T follicular helper cell (primary cell): ENCODE results near the gene CRB3.
"Not testable (repeated sequence)": the region's sequence is repeated elsewhere in the genome, so short reads cannot be mapped to it uniquely, and the experiment has no call there.

Experiments
- DNase-seq: peaks from one replicate; pipeline ENCODE4 v3.0.0-alpha.2; 2020; ENCODE audit warnings: low read depth
- total RNA-seq, 2 experiments: gene quantifications; one replicate each; lab custom pipeline; 2026; lab: John Stamatoyannopoulos, UW

Gene CRB3, protein sequence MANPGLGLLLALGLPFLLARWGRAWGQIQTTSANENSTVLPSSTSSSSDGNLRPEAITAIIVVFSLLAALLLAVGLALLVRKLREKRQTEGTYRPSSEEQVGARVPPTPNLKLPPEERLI
- total RNA-seq: 2.3 to 2.7 reads per million in 2 experiments

DNA sequence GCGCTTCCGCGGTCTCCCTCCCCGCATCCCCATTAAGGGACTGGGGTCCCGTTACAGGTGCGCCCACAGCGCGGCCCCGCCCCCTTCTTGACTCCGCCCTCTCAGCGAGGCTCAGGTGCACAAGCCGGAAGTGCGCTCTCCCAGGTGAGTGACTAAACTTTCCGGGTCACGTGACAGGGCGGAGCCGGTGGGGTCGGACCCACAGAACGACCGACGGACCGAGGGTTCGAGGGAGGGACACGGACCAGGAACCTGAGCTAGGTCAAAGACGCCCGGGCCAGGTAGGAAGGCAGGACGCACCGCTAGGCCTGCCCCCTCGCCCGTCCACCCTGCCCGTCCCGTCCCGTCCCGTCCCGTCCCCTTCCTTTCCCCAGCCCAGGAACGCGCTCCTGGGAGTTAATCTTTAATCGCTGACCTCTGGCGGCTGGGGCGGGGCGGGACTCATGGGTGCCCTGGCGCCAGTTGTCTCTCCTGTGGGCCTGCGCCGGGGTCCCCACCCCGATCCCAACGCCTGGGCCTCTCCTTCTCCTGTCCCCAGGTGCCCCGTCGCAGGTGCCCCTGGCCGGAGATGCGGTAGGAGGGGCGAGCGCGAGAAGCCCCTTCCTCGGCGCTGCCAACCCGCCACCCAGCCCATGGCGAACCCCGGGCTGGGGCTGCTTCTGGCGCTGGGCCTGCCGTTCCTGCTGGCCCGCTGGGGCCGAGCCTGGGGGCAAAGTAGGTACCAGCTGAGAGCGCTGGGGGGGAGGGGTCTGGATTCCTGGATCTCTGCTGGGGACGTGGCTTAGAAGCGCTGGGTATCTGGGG is at the start of gene CRB3:
Gene CRB3, plus strand, starts transcription at position 202 of the 804 bp plus-strand sequence. Its CDS starts 431 bp downstream, at position 633.
- peak; percentile 50 for DNase-seq

DNA sequence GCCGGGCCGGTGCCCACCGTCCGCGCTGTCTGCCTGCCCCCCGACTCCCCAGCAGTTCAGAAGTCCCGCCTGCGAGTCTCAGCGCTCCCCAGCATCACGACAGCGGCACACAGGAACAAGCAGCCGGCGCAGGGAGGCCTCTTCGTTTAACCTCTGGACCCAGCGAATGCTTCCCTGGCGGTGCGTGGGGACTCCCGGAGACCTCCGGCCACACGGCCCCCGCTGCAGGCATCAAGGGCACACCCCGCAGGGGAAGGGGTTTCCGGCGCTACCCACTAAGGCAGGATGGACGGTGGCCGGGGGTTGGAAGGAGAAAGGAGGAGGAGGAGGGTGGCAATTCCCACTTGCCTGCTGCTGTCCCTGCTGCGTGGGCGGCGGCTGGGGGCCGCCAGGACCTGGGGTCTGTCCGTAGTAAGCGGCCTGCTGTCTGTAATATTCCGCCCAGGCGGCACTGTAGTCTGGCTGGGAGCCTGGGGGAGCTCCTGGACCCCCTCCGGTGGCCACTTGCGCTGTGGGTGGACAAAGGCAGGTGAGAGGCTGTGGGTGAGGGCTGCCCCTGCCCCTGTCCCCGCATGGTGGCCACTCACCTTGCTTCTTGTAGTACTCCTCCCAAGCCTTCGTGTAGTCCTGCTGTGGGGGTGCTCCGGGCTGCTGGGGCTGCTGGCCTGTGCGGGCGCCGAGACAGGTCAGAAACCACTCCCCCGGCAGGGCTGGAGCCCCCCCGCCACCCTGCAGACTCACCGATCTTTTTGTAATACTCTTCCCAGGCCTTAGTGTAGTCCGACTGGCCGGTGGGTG is 49.1 kb upstream of the CRB3 start:
- DNase-seq: no peak

DNA sequence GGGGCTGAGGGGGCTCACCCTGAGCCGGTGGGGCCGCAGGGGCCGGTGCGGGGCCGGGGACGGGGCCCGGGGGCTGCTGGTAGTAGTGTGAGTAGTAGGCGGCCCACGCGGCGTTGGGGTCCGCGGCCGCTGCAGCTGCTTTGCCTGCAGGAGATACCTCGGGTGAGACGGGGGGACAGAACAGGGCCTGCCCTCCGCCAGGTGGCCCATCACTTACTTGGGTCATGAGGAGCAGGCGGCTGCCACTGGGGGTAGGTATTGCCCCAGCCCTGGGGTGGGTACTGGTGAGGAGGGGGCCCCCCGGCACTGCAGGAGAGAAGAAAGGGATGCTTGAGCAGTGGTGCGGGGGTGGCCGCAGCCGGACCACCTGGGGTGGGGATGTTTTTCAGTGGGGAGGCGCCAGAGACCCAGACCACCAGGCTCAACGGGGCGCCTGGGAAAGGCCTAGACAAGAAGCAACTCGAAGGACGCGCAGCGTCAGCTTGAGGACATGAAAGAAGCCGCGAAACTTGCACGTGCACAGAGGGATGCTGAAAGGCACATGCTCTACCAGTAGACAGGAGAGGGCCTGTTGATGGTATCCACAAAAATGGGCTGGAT is 48.4 kb upstream of the CRB3 start:
- DNase-seq: no peak

DNA sequence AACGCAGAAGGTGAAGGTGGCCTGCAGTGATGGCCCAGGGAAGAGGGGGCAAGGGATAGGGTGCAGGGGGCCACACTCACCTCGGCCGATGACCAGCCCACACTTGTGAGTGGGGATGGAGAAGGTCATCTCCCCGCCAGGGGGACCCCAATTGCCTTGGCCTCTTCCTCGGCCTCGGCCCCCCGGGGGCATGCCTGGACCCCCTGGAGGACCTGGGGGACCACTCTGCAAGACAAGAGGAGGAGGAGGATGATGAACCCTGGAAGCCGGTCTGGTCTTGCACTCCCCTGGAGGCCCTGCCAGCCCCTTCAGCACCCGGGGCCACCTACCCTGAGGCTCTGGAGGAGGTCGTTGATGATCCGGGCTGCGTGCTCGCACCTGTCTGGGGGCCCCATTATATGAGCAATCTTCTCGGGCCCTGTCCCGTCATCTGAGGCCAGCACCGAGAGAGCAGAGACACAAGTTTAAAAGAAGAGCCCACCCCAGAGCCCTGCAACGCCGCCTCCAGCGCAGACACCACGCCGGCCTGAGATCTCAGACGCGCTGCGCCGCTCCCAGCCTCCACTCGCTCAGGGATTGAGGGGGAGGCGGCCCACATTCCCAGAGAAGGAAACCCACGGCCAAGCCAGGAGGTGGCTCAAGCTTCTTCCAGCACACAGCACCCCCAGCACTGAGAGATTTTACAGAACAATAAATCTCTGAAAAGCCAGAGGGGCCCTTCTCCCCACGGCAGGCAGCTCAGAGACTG is 47.2 kb upstream of the CRB3 start:
- DNase-seq: no peak

DNA sequence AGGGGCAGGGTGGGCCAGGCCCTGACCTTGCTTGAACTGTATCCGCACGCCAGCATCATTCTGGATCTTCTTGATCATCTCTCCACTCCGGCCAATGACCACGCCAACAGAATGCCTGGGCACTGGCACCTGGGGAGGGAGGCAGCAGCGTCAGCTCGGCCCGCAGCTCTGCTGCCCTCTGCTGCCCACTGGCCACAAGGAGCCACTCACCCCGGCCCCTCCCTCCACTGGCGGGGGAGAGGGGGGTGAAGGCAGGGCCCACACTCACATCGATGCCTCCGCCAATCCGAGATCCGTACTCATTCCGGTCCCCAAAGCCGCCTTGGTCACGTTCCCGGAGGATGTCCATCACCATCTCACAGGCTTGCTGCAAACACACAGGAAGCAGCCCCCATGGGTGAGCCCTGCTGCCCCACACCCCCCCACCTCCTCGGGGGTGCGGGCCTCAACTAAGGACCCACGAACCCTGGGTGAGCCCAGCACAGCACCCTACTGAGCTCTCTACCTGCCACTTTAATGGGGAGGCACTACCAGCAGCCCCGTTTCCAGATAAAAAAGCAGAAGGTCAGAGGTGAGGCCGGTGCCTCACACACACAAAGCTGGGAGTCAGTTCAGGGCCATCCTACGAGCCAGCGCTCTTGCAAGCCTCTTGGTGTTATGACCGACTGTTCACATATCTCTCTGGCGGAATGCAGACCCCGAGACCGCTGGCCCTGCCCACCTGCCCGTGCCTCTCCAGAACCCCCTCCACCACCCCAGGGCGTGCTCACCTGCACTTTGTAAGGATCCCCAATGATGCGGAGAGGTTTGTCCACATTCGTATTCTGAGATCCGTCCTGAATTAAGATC is 46.1 kb upstream of the CRB3 start:
- no peak for DNase-seq

DNA sequence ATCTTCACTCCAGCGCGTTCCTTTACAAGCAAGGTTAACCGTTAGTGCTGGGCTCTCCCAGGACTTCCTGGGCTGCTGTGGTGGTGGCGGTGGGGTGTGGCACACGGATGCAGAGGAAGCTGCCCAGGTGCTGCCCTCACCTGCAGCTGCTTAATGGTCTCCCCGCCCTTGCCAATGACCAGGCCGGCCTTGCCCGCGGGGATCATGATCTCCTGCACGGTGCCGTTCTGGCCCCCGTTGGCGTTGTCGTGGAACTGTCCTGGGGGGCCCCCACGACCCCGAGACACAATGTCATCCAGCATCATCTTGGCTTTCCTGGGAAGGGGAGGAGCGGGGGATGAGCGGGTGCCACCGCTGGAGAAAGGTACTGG is 45.5 kb upstream of the CRB3 start:
- DNase-seq: no peak

DNA sequence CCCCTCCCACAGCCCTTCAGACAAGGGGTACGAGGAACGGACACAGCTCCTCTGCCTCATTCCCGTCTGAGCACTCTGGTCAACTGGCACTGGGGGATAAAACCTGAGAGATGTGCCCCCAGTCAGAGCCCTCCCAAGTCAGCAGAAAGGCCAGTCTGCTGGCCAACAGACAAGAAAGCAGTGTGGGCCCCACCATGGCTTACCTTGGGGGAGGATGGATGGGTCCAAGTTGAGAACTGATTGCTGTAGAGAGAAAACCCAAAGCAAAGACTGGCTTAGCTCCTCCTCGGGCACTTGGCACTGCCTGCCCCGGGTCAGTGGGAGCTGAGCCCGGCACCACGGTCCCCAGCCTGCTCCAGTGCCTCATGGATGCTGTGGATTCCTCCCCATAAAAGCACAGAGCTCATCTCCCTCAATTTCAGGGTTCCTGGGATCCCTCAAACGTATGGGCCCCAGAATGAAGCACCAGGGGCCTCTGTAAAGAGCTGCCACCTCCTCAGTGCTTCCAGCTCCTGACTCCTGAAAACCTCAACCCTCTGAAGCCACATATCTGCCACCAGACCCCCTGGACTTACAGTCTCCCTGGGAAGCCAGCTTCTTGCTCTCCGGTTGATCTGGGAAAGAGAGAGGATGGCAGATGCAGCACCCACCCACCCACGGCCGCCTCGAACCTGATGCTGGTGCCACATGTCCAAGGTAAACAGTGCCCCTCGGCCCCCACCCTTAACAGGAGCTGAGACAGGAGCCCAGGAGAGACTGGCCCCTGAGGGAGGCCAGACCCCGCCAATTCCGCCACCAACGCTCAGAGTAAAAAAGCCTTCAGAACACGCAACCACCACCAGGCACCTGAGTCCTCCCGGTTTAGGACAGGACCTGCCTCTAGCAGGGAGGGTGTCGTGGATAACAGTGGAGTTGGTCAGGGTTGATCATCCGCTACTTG is 42.7 kb upstream of the CRB3 start:
- DNase-seq: no peak

DNA sequence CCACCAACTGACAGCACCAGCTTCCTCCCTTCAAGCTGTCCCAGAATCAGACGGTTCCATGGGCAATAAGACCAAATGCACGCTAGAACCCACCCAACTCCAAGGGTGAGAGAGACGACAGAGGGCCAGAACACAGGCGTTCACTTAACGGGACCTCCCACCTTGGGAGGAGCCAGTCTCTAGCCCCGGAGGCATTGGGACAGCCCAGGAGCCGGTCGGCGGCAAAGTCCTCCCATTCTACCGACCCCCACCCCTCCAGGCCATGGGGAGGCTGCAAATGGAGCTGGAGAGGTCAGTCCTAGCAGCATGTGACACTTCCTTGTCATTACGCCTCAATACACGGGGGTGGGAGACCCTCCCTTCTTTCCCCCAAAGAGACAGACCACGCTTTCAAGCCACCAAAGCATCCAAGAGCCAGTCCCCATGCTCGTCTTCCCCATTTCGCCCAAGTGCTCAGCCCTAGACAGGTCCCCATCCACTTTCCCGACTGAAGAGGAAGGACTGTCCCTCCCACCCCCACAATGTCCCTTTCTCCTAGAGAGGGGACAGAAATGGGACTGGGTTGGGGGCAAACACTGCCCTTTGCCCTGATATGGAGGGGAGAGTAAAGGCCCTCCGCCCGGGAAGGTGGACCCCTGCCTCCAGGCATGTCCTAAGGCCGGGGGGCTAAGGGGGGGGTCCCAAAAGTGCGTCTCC is 40.4 kb upstream of the CRB3 start:
- DNase-seq: no peak

DNA sequence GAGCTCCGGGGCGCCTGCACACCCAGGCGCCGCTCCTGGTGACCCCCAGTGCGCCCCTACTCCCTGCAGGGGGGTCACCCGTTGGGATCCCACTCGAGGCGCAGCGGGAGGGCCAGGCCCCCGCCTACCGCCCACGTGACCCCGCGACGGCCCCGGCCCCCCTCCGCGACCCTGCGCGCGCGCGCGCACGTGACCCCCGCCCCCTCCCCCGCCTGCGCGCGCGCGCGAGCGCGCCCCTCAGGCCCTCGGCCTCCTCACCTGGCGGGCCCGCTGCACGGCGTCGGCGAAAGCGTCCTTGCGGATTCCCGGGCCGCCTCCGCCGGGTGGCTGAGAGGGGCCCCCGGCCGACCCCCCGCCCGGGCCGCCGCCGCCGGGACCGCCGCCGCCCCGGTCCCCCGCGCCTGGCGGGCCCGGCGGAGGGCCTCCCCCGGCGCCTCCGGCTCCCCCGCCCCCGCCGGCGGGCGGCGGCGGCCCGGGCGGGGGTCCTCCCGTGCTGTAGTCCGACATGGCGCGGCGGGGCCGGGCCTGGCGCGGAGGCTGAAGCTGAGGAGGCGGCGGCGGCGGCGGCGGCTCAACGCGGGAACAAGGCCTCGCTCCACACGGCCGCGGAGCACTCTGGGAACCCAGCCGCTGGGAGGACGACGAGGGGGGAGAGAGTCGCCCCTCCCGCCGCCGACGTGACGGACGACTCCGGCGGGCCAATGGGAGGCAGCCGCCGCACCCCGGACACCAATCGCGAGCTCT is 39.7 kb upstream of the CRB3 start, which contains the start of gene KHSRP:
Gene KHSRP, minus strand, starts transcription at position 617 of the 744 bp plus-strand sequence. Its CDS starts 110 bp downstream, at position 507.
- DNase-seq: no peak

DNA sequence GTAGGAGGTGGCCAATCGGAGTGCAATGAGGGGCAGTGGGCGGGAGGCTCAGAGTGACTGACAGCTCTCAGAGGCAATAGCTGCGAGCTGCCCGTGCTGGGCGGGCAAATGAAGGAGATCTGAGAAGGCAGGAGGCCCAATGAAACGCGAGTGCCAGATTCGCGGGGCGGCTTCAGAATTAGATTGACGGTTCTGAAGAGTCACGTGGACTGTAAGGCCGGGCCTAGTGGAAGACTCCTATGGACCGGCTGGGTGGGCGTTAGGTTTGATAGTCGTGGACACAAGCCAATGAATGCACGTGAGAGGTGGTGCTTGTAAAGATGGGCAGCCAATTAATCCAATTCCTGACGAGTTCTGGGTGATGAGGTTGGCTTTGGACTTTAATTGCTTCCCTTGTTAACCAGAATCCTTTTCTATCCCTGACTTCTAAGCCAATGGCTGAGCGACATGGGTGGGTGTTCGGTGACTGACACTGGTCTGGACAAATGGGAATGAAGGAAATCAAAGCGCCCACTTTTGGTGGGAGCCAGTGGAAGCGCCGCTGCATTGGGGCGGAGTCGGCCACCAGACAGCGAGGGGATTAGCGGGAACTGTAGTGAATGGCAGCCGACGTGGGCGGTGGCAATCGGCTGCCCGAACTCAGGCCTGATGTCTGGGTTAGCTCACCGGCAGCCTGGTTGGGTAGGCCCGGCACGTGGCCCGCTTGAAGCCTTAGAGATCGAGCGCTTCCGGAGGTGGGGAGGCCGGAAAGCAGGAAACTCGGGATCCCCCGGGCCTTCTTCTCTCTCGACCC is 38.9 kb upstream of the CRB3 start:
- peak; percentile 99 for DNase-seq

DNA sequence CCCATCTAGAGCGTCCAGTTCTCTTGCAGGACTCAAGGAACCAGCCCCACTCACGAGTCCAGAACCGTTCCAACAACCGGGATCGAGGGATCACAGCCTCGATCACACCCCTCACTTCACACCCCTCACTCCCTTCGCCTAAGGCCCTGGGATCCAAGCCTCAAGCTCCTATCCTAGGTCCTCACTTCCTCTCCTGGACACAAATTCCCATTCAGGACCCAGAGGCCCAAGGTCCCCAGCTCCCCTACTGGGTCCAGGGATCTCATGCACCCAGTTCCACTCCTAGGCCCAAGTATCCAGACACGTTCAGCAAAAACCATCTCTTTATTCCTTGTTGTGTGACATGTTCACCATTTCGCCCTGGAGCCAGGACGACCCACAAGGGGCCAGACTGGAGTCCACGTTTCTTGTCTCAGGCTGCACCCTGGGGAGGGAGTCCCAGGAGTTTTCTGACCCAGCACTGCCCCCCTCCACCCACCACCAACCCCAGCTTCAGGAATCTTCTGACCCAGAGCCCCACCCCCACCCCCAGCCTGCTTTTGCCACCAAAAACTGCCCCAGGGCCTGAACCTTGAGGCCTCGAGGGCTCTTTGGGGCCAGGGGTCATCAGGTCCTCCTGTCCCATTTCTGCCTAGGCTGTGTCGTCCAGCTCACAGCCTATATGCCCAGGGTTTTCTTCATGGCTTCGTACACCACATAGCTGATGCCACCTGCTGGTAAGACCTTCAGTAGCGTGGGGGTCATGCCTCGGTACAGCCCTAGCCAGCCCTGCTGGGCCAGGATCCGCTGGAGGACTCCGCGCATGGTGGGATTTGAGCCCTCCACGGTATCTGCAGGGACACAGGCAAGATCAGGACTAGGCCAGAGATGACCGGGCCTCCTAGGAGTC is 38.1 kb upstream of the CRB3 start:
- DNase-seq: no peak

DNA sequence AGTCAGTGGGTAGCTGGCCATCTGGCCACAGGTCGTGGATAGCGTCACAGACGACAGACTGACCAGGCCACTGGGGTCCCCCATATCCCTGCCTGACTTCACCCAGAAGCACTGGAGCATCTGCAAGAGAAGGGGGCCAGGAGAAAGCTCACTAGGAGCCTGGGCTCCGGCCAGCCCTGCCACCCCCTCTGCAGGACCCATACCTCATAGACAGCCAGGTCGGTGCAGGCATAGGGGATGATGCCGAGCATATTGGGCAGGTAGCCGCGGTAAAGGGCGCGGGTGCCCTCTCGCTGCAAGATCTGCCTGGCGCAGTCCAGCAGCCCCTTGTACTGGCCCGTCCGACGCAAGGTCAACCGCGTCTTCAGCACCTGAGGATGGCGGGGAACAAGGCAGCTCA is 36.9 kb upstream of the CRB3 start:
- no peak for DNase-seq

DNA sequence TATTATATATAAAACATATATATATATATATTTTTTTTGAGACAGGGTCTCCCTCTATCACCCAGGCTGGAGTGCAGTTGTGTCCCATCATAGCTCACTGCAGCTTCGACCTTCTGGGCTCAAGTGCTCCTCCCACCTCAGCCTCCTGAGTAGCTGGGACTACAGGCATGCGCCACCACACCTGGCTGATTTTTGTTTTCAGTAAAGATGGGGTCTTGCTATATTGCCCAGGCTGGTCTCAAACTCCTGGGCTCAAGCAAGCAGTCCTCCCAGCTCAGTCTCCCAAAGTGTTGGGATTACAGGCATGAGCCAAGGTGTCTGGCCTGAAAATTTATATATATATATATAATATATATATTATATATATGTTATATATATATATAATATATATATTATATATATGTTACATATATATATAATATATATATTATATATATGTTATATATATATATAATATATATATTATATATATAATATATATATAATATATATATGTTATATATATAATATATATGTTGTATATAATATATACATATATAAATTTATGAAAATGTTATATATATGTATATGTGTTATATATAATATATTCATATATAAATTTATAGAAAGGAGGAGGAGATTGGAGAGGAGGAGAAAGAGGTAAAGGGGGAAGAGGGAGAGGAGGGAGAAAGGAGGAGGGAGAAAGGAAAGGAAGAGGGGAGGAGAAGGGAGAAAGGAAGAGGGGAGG is 35.2 kb upstream of the CRB3 start:
- not testable (repeated sequence) for DNase-seq

DNA sequence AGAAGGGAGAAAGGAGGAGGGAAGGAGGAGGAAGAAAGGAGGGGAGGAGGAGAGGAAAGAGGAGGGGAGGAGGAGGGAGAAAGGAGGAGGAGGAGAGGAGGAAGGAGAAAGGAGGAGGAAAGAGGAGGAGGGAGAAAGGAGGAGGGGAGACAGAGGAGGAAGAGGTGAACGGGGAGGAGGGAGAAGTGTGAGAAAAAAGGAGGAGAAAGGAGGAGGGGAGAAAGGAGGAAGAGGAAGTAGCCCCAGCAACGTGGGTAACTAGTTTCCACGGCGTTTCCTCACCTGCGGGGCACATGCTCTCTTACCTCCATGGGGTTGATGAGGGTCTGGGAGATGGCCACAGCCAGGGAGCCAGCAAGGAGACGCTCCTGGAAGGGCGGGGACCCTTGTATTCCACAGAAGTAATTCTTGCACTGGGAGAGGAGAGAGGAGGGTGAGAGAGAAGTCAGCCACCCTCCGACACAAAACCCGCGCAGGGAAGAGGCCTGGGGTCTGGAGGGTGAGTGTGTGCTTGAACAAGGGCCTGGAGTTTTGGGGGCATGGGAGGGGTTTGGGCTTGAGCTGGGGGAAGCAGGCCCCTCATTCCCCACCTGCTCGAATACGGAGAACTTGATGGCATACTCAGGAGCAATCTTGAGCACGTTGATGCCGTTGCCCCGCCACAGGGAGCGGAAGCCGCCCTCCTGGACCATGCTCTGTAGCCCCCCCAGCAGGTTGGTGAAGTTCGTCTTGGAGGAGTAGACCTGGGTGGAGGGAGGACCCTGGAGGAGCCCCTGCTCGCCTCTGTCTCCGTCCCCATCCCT is 34.5 kb upstream of the CRB3 start:
- no peak for DNase-seq

DNA sequence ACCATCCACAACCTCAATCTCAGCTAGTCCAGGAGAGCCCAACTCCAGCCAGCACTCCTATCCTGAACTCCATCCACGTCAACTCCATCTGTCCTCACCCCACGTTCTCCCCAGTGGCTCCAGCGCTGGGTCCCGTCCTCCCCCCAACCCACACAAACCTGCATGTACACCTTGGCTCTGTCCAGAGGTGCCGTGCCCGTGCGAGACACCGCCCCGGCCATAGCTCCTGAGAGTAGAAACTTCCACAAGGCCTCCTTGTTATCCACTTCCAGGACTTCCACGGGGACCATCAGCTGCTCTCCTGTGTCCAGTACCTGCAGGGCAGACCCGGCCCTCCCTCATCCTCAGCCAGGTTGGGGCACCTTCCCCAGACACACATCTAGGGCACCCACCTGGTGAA is 32.2 kb upstream of the CRB3 start:
- no peak for DNase-seq
